Spleen (tissue), 7 donors: ENCODE data around the gene IL1RAPL1.

Experiments used
- POLR2A ChIP-seq, 3 donors: fragments of 450-650 bp; IDR thresholded peaks; one replicate each; pipeline ENCODE4 v1.5.1; 2017; ENCODE audit warnings: antibody characterized with exemption in 3 of 3, mild to moderate bottlenecking in 1 of 3
- POLR2AphosphoS5 ChIP-seq, 3 donors: sonication (generic); formaldehyde crosslinking; IDR thresholded peaks; one replicate each; pipeline ENCODE4 v1.5.1; 2017; ENCODE audit warnings: antibody characterized with exemption in 3 of 3
- TF ChIP-seq, protein P1 (sequence below), 11 experiments: fragments of 200-600 bp in 7 of 11; fragments of 450-650 bp in 4 of 11; sonication (generic) in 4 of 11; IDR thresholded peaks in 8 of 11; conservative IDR thresholded peaks in 3 of 11; 1 replicate in 7 of 11; 2 replicates in 4 of 11; pipeline versions ENCODE4 v1.4.0 to v1.8.0; 2016 to 2021; ENCODE audit warnings: antibody characterized with exemption in 11 of 11, inconsistent platforms in 4 of 11, mild to moderate bottlenecking in 1 of 11
- donor health status: DM: no; HTN: no; CAD: no; lungs with moderate emphysema.
- donor health status: DM: no; HTN: no; CAD: no.
- donor health status: DM: no; HTN: no; CAD: no.

DNA sequence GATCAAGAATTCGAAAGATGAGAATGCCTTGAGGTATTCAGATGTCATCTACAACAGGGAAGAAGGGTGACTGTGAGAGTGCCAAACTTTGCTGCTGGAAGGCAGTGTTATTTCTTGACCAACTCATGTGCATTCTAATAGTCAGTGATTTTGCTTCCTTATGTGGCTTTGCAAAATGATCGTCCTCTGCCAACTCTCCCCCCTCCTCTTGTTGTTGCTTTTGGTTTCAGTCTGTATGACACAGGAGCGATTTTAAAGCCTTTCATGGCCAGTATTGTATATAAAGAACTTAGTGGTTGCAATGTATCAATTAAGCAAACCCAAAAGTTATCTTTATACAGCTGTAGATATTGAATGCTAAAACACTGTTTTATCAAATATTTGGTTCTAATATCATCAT lies 379.1 kb downstream of the IL1RAPL1 start:
- TF ChIP-seq, protein P1, sequence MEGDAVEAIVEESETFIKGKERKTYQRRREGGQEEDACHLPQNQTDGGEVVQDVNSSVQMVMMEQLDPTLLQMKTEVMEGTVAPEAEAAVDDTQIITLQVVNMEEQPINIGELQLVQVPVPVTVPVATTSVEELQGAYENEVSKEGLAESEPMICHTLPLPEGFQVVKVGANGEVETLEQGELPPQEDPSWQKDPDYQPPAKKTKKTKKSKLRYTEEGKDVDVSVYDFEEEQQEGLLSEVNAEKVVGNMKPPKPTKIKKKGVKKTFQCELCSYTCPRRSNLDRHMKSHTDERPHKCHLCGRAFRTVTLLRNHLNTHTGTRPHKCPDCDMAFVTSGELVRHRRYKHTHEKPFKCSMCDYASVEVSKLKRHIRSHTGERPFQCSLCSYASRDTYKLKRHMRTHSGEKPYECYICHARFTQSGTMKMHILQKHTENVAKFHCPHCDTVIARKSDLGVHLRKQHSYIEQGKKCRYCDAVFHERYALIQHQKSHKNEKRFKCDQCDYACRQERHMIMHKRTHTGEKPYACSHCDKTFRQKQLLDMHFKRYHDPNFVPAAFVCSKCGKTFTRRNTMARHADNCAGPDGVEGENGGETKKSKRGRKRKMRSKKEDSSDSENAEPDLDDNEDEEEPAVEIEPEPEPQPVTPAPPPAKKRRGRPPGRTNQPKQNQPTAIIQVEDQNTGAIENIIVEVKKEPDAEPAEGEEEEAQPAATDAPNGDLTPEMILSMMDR (IDR thresholded peaks at IDR 0.05 in 8 of 11, conservative IDR thresholded peaks at IDR 0.05 in 3 of 11): no peak
- TF ChIP-seq POLR2A (IDR thresholded peaks at IDR 0.05) (no peak), POLR2AphosphoS5 (IDR thresholded peaks at IDR 0.05) (no peak)
